Measurements from ENCODE around the gene SPON1.

The SPON1 gene

DNA sequence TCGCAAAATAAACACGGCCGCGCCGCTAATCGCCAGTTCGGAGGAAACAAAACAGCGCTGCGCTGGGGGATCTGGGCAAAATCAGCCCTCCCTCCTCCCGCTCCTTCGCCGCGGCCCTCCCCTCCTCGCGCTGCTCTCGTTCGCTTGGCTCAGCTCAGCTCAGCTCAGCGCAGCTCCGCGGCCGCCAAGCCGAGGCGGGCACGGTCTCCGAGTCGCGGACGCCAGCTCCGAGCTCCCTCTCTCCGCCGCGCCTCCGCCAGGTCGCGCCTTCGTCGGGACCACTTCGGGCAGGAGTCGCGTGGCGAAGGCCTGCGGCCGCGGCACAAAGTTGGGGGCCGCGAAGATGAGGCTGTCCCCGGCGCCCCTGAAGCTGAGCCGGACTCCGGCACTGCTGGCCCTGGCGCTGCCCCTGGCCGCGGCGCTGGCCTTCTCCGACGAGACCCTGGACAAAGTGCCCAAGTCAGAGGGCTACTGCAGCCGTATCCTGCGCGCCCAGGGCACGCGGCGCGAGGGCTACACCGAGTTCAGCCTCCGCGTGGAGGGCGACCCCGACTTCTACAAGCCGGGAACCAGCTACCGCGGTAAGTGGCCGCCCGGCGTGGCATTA lies at the start of gene SPON1:
Gene SPON1, plus strand, starts transcription at position 162 of the 607 bp plus-strand sequence. Its CDS starts 182 bp downstream, at position 344.
- peak; percentile 15 for DNase-seq (ENCODE audit: low read depth)
- no peak for TF ChIP-seq CTCF (IDR thresholded peaks at IDR 0.05; ENCODE audit: low read length, missing control alignments)
- no peak within 1 kb of the TSS for H3K4me3 ChIP-seq (replicated peaks; ENCODE audit: low read depth, low read length)

DNA sequence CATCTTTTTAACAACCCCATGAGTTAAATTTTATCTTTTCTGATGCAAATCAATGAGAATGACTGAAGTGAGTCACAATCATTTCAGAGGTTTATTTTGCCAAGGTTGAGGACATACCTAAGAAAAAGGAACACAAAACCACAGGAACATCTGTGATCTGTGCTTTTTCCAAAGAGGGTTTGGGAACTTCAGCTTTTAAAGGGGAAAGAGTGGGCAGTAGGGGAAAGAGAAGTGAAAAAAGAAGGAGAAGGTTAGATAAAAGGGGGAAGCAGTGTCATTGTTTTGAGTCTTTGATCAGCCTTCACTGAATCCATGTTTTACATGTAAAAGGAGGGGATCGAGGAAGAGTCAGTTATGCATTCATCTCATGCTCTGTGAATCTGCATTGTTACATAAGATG lies 45.3 kb upstream of the SPON1 start:
- no peak for DNase-seq (ENCODE audit: low read depth)
- no peak for TF ChIP-seq CTCF (IDR thresholded peaks at IDR 0.05; ENCODE audit: low read length, missing control alignments)

GRCh38 chr11:13917904-13918303 lies 44.6 kb upstream of the SPON1 start:
- TF ChIP-seq CTCF (IDR thresholded peaks at IDR 0.05; ENCODE audit: low read length, missing control alignments): no peak
- DNase-seq (ENCODE audit: low read depth): no peak

More for the DNA sequence above, 45.3 kb upstream of the SPON1 start:
- no peak overlapping the region for H3K4me3 ChIP-seq (replicated peaks; ENCODE audit: low read depth, low read length)

GRCh38 chr11:13920756-13921155 lies 41.8 kb upstream of the SPON1 start:
- DNase-seq (ENCODE audit: low read depth): no peak
- H3K4me3 ChIP-seq (replicated peaks; ENCODE audit: low read depth, low read length): no peak overlapping the region
- no peak for TF ChIP-seq CTCF (IDR thresholded peaks at IDR 0.05; ENCODE audit: low read length, missing control alignments)

More at GRCh38 chr11:13917904-13918303, 44.6 kb upstream of the SPON1 start:
- no peak overlapping the region for H3K4me3 ChIP-seq (replicated peaks; ENCODE audit: low read depth, low read length)

- TF ChIP-seq CTCF (IDR thresholded peaks at IDR 0.05; ENCODE audit: low read length, missing control alignments): no peak
- DNase-seq (ENCODE audit: low read depth): no peak
- no peak overlapping the region for H3K4me3 ChIP-seq (replicated peaks; ENCODE audit: low read depth, low read length)
These were observed 41.0 kb upstream of the SPON1 start for GRCh38 chr11:13921545-13921944.

- no peak for TF ChIP-seq CTCF (IDR thresholded peaks at IDR 0.05; ENCODE audit: low read length, missing control alignments)
- no peak for DNase-seq (ENCODE audit: low read depth)
- H3K4me3 ChIP-seq (replicated peaks; ENCODE audit: low read depth, low read length): no peak overlapping the region
These were observed 39.3 kb upstream of the SPON1 start for GRCh38 chr11:13923182-13923581.

Measured in fibroblast of pulmonary artery (primary cell).